GM19025 (cell line): ENCODE results near the gene RHEX.
"Not testable (repeated sequence)": the region's sequence is repeated elsewhere in the genome, so short reads cannot be mapped to it uniquely, and the experiment has no call there.

Experiments
- ATAC-seq: cut with Tn5 transposase; IDR thresholded peaks from one replicate; pipeline ENCODE4 v1.9.1; 2021; ENCODE audit warnings: mild to moderate bottlenecking, low read depth, moderate library complexity; ENCODE audit not compliant: unreplicated experiment

The RHEX gene

GRCh38 chr1:206052919-206053610 lies at the start of gene RHEX:
TSS of gene RHEX (plus strand) at chr1:206053173. CDS start at chr1:206097829, 44,656 bp downstream.
- ATAC-seq = not testable (repeated sequence)

- ATAC-seq = no peak
These were observed 48.8 kb upstream of the RHEX start for GRCh38 chr1:206003854-206004800.

DNA sequence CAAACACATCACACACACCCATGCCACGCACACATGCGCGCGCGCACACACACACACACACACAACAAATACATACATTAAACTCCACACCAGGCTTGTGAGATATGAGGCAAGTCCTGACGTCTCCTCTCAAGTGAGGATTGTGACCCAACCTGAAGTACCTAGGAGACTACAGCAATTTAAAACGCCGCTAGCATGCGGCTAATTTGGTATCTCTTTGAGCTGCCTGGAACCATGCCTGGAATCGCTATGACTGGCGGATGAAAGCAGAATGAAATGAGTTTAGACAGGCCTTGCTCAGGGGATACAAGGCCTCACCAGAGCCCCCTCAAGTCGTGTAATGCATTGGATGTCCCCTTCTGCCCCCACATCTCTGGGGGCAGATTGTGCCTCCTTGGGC lies 48.1 kb upstream of the RHEX start:
- no peak for ATAC-seq

GRCh38 chr1:206005234-206005633 lies 47.7 kb upstream of the RHEX start:
- no peak for ATAC-seq

DNA sequence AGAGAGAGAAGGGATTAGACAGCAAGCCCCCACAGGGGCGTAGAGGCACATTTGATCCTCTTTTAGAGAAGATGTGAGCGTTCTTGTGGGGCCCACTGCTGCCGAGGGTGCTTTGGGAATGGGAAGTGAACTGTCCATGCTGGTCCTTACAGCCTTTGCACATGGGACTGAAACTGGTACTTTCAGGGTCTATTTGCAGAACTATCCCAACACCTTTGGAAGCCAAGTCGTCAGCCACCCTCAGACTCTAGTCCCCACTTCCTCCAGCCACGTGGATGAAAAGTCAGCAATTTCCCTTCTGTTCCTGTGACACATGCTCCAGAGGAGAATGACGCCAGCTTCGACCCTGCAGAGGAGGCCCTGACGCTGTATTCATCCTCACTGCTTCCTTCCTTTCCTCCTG lies 47.2 kb upstream of the RHEX start:
- no peak for ATAC-seq

DNA sequence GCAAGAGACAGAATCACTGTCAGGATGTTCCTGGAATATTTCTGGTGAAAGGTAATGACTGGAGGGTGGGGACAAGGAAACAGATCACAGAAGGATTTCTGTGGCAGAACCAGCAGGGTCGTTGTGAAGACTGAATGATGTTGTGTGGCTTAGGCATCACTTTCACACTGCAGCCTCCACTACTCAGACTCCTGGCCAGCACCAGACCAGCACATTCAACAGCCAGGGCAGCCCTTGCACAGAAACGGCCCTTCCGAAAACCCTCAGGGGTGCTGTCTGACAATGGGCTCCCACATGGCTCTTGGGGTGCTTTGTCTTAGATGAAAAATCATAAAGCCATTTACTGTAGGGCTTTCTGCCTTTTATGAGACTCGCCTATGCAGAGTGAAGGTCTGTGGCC lies 46.0 kb upstream of the RHEX start:
- no peak for ATAC-seq

DNA sequence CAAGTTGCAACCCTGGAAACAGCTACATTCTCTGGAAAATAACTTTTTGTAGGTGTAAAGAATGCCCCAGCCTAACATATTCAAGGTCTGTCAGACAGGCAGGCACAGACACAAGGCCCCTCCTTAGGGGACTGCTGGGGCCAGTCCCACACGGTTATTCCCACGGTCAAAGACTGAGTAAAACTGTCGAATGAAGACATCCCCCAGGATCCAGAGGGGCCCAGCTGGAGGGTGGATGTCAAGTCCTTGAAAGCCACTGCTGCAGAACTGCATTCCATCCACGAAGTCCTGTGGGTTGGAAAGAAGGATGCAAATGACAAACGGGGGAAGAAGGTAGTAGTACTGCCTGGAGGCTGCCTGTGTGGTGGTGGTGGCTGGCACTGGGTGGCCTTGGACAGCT lies 42.9 kb upstream of the RHEX start:
- ATAC-seq = no peak

DNA sequence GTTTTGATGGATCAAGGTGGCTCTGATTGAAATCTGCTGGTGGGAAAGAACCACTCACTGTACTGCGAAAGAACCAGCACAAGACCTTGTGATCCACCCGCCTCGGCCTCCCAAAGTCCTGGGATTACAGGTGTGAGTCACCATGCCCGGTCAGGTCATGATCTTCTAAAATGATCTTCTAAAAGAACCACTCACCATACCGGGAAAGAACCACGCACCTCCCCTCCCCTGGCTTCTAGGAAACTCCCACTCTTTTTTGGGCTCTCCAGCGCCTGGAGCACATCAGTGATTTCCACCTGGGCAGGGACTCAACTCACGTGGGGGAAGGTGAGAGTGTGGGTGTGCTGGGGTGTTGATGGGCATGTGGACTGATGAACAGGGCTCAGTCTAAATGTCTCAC lies 41.9 kb upstream of the RHEX start:
- ATAC-seq = no peak

- ATAC-seq = peak; percentile 97
These were observed 40.7 kb upstream of the RHEX start for GRCh38 chr1:206012086-206012859.

GRCh38 chr1:206013026-206013795 lies 39.8 kb upstream of the RHEX start:
- no peak for ATAC-seq

GRCh38 chr1:206014601-206015000 lies 38.4 kb upstream of the RHEX start:
- ATAC-seq = no peak

DNA sequence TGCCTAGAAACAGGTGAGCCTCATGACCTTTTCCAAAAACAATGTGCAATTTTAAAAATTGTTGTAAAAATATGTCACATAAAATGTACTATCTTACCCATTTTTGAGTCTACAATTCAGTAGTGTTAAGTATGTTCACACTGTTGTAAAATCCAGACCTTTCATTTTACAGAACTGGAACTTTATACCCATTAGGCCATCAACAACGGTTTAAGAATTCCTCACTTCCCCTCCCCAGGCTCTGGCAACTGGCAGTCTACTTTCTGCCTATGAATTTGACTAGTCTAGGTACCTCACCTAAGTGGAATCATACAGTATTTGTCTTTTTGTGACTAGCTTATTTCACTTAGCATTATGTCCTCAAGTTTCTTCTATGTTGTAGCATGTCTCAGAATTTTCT lies 37.9 kb upstream of the RHEX start:
- no peak for ATAC-seq

DNA sequence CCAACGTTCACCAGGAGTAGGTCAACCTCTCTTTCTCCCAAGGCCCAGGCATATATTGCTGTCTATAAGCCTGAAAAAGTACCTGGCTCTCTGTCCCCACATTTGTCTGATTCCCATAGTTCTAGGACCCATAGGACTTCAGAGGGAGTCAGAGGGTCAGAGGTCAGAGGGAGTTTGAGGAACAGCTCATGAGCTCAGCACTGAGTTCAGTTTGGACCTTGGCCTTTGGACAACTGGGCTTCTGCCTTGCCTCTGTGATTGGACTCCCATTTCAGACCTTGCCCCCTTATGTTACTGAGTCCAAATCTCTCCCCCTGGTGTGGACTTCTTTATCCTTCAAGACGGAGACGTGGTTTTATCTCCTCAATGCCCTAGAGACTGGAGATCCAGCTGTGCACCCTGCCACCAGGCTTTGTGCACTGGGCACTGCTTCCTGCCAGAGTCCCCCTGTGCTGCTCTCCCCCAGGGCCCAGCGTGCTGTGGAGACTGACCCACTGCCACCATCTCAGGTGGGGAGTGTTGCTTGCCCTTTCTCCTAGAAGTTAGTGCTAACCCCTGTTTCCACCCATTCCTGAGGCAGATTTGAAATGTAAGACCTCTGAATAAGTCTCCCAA lies 32.5 kb upstream of the RHEX start:
- ATAC-seq = no peak

DNA sequence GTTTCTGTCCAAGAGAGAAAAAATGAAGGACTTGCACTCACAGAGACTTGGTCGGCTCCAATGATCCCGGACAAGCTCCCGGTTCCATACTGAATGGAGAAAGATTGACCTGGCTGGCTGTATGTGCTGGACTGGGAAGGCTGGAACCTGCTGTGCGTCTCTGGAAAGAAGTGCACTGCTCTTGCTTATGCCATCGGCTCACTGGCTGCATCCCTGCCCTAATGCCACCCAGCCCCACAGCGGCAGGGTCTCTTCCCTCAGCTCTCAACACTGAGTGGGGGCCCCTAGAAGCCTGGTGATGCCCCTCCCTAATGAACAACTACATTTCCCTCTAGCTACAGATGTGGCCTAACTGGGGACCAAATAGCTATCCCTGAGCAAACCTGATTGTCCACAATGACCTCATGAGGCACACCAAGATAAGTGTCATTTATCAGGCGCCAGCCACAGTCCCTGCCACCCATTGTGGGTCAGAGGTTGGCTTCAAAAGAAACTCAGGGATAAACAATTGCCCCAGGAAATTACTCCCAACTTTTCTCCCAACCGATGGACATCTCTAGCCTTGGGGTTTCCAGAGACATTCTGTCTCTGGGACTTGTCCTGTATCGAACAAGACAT lies 31.9 kb upstream of the RHEX start:
- no peak for ATAC-seq

DNA sequence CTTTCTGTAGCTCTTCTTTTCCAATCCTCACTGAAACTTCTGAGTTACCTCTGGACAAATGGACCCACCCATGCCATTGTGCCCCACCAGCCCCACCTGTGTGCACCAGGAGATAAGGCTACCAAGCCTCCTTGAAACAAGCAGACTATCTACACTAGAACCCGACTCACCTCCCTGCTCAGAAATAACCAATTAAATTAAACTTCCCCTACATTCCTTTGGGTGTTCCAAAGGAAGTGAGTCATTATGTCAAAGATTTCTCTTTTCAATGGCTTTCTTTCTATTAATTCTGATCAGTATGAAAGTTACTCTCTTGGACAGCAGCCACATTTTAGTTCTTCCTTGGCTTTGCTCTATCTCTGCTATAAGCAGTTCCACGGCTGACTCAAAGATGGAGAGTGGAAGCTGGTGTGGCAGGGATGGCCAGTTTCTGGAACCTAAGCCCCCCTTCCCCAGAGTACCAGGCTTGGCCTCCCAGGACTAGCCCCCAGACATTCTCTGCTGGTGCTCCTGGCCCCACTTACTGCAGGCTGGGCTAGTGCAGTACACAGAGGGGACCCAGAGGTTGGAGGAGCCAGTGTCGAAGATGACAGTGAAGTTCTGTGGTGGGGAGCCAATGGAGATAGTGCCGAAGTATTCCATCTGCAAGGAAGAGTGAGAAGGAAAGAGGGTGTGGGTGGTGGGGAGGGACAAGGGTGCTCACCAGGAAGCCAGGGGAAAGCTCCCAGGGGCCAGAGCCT lies 31.2 kb upstream of the RHEX start:
- ATAC-seq = no peak

GRCh38 chr1:206022766-206023165 lies 30.2 kb upstream of the RHEX start:
- ATAC-seq = no peak

GRCh38 chr1:206023695-206024094 lies 29.3 kb upstream of the RHEX start, which contains the start of gene CTSE:
TSS of gene CTSE (minus strand) at chr1:206023895. CDS start at chr1:206023791, 104 bp downstream.
- no peak for ATAC-seq

- no peak for ATAC-seq
These were observed 27.6 kb upstream of the RHEX start for GRCh38 chr1:206025283-206025820.
